Measurements from ENCODE around the gene ZBTB20.

- TF ChIP-seq CTCF (IDR thresholded peaks at IDR 0.05), result no peak
- no peak for TF ChIP-seq POLR2A (IDR thresholded peaks at IDR 0.05)
- no peak for TF ChIP-seq POLR2AphosphoS5 (IDR thresholded peaks at IDR 0.05)
Observed at GRCh38 chr3:114551770-114552526, 595.1 kb downstream of the ZBTB20 start.
